HG03025 (cell line): ENCODE results near the gene SEMA7A.

Source experiments
- ATAC-seq: cut with Tn5 transposase; IDR thresholded peaks from one replicate; pipeline ENCODE4 v1.9.1; 2021; ENCODE audit warnings: mild to moderate bottlenecking, moderate library complexity; ENCODE audit not compliant: unreplicated experiment, low FRiP score

The SEMA7A gene

DNA sequence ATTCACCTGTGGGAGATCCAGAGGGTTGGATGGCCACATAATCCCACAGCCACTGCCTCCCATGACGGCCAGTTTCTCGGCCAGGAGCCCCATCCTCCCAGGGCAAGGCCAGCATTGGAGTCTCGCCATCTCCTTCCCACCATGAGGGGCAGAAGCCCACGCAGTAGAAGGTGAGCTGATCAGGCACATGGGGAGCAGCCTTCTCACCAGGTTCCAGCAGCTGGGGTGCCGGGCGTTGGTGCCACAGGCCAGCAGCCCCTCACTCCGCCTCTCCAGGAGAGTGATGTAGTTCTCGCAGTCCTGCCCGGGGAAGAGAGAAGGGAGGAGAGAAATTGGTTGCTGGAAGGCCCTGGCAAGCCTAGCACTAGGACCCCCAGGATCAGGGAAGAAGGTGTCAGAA lies 16.1 kb downstream of the SEMA7A start:
- ATAC-seq, result no peak

DNA sequence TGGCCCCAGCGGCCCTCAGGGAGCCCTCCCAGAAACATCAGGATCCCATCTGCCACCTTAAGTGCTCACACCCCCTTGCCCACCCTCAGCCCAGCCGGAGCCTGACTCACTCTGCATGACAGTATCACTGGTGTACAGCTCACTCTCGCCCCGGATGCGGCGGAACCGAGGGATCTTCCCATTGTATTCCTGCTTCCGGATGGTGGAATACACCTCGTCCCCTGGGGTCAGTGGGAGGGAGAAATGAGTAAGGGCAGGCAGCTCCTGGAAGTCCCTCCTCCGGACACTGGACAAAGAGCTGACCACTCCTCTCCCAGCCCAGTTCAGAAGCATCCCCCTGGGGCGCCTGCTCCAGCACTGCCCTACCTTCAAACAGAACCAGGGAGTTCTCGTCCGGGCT lies 16.5 kb downstream of the SEMA7A start:
- no peak for ATAC-seq

DNA sequence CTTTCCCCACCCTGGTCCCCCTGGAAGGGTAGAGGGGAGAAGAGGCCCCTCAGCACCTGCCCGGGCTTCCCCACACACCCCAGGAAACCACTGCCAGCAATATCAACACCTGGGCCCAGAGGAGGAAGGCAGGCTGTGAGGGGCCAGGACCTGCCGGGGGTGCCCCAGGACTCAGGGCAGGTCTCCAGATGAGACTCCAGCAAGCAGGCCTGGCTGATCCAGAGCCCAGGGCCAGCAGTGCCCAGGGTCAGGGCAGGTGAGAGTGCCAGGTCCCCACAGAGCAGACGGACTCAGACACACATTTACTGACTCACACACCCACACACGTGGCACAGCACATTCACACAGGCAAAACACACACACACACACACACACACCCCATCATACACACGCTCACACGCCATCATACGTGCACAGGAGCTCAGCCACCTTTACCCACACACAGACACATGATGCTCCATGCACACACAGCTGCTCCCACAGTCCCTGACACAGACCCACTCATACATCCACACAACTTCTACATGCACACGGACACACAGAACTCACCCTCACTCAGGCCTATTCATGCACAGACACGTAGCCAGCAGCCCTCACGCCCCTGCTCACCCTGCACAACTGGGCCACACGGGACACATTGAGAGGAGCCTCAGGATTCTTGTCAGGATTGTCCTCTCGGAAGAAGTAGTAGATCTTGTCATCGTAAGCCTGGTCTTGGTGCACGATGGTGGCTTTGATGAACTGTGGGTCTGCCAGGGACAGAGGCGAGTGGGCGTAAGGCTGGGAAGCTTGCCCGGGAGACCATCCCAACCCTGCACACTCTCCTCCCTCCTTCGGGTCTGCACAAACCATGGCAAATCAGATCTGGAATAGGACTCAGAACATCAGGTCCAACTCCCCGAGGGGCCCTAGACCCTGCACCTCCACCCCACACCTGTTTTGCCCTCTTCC lies 17.5 kb downstream of the SEMA7A start:
- no peak for ATAC-seq

DNA sequence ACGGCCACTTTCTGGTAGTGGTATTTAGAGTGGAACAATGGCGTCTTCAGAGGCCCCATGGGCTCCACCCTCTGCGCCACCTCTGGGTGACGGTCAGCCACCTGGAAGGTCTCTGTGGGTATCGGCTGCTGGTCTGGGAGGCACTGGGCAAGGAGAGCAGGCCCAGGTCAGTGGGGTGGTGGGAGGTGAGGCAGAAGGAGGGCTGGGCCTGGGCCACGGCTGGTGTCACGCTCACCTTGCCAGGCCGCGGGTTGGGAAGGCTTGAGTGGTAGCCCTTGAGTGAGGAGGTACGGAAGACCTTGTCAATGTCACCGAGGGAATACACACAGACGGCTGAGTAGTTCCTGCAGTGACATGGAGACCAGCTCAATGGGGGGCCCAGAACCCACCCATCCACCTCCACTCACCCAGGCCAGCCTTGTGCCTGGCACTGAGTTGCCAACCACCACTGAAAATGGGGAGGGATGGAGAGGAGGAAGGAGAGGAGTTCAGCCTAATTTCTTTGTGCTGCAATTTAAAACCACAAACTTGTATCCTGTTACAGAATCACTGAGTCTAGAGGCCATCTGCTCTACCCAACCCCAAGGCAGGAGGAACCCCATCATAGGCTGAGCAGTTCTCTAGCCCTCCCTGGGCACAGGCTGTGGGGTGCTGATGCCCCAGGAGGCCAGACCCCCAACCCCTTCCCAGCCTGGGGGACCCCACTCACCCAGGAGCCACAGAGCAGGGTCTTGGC lies 19.0 kb downstream of the SEMA7A start:
- no peak for ATAC-seq

DNA sequence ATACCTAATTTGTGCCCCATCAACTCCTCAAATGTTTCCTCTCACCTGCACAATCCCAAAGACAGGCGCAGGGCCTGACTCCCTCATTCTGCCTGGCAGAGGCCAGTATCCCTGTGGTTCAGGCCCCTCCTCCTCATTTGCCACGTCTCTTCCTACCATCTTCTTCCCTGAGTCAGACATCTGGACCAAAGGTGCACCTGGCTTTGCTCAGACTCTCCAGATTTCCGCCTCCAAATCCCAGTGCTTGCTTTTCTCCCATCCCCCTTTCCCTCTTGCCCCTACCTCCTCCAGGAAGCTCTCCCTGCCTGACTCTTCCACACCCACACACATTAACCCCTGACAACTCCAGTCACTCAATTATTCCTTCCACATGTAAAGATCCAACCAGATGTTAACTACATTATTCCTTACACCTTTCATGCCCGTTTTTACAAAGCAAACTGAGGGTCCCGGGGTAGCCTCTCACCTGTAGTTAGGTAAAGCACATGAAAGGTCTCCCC lies 19.6 kb downstream of the SEMA7A start:
- no peak for ATAC-seq

DNA sequence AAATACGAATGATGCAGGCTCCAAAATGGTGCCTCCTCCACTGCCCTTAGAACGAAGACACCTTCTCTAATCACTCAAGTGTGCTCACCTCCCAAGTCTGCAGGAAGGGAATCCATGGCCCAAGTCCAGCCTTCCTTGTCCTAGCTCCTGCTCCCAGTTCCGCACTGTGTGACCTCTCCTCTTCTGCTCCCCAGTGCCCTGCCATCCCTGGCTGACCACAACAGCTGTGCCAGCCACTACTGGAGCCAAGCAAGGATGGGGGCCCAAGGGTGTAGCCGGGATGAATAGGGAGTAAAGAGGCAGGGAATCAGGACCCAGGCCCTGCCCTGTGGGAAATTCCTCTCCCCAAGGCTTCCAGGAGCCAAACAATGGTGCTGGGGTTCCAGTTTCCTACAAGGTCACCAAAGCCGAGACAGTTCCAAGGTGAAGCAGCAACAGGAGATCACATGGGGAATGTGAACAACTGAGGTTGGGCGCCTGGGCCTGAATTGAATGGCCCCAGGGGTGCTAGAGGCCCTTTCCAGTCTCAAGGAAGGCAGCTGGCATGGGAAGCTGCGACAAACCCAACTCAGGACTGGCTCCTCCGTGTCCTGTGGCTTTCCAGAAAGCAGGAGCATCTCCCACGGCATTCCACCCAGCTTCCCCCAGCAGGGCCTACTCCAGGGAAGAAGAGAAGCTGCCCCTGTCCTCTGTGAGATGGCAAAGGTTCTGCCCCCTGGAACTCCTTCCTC lies 20.2 kb downstream of the SEMA7A start:
- ATAC-seq, result no peak

DNA sequence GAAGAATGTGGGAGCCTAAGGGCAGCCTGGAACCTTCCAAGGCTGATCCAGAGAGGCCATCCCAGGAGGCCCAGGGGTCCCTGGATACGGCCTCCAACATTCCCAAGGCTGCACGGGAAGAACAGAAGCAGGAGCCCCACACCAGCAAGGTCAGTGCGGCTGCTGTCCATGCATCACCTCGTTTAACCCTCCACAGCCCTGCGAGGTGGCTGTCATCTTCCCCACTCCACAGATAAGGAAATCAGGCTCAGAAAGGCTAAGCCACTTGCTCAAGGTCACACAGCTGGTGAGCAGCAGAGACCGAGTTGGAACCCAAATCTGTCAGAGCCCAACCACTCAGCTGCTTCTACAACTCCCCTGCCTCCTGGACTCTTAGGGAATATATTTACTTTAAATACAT lies 21.6 kb downstream of the SEMA7A start:
- no peak for ATAC-seq

DNA sequence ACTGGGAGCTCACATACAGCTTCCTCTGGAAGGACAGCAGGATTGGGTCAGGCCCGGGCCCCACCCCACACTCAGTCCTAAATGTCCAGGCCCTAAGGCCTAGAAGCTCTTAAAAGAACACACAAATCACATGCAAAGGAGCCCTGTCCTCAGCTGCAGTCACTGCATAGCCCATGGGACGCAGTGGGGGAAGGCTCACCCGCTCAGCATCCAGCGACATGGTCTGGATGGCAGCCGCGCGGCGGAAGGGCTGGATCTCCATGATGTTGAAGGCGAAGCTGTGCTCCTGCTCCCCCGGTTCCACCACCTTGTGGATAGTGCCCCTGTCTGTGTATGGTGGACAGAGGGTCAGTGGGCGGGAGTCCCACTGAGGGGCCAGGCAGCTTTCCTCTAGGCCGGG lies 22.1 kb downstream of the SEMA7A start:
- no peak for ATAC-seq

DNA sequence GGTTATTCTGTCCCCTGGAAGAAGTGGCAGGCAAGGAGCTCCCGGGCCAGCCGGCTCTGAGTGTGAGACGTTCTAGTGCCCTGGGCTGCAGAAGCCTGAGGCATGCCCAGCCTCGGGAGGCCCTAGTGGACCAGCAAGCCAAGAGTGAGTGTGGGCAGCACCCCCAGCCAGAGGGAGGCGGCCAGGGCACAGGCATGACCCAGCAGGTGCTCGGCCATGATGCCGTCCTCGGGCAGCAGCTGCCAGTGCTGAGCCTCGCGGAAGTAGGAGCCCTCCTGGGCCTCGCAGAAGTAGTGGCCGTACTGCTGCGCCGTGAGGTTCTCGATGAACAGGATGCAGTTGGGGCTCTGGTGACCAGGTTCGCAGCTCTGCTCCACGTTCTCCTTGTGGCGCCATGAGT lies 23.3 kb downstream of the SEMA7A start:
- no peak for ATAC-seq

DNA sequence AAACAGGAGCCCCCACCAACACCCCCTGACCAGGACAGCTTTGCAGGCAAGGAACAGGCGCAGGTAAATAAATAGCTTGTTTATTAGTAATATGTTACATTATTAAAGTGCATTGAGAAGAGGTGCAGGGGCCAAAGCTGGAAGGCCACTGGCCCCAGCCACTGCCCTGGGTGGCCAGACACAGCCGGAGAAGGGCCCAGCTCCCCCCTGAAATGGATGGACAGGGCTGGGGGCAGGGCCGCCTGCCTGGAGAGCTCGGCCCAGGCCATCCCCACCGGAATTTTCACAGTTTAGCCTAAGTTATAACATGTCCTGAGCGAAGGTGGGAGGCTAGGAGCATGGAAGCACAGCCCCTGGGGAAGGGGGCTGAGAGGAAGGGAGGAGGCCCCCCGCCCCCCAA lies 24.5 kb downstream of the SEMA7A start:
- ATAC-seq, result no peak

DNA sequence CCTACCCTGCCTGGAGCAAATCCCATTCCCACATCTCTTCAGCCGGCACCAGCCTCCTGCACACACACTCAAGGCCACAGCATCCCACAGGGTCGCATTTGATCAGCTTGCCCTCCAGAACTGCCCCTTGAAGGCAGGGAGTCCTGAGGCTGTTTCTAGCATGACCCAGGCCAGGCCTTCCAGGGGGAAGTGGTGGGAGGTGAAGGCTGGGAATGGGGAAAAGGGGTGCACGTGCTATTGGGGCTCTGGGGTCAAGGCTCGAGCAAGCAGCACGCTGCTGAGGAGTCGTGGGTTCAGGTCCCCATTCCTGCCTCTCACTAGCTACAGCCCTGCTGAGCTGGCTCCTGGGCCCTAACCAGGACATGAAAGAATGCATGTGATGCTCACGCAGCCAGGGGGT lies 24.9 kb downstream of the SEMA7A start:
- no peak for ATAC-seq

DNA sequence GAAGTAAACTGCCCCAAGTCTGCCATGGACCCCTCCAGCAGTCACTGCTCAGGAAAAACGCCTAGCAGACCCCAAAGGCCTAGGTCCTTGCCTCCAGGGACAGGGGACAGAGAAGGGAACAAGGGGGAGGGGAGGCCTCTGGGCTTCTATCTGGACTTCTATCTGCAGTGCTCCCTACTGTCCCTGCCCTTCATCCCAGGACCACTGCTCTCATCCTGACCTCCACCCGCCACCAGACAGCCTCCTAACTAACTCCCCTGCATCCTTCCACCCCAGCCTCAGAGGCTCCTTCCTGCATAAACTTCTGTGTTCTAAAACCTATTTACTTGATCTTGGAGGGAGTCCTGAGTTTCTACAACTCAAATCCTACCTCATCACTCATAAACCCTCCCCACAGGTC lies 25.4 kb downstream of the SEMA7A start:
- ATAC-seq, result no peak

DNA sequence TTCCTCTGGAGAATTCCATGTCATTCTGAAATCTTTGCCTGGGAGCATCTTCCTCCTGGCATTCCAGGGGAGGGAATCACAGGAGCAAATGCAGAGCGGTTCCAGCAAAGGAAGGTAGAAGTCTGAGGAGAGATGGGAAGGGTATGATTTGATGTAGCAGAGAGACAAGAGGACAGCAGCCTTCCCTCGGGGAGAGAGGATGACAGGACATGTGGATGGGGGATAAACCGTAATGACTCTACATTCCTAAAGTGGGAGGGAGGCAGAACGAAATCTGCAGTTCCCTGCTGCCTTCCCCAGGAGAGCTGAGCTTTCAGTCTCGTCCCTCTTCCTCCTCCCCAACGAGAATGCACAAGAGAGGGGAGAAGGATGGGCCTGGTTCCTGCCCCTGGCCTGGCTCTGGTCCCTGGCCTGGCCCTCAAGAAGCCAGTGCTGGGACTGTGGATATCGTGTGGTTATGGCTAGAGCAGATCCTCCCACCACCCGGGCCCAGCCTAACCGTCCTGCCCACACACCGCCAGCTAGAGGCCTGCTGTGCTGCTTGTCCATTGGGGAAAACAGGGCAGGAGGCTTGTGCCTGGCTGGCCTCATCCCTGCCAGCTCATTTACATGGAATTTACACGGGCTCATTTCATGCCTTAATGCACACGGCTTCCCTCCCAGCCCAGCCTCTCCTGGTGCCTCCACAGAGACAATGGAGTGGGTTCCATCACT lies 26.6 kb downstream of the SEMA7A start:
- no peak for ATAC-seq

DNA sequence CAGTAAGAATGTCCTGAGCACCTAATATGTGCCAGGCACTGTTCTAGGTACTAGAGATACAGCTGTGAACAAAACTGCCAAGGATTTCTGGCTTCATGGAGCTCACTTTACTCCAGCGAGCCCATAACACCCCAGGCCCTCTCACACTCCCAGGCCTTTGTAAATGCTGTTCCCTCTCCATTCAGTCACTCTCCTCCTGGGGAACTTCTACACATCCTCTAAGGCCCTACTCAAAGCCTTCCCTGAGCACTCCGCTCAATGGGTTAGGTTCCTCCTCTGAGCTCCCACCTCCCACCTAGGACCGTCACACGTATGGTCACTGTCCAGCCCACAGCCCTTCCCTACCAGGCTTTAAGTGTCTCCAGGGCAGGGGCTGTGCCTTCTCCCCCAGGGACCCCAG lies 27.2 kb downstream of the SEMA7A start:
- no peak for ATAC-seq

DNA sequence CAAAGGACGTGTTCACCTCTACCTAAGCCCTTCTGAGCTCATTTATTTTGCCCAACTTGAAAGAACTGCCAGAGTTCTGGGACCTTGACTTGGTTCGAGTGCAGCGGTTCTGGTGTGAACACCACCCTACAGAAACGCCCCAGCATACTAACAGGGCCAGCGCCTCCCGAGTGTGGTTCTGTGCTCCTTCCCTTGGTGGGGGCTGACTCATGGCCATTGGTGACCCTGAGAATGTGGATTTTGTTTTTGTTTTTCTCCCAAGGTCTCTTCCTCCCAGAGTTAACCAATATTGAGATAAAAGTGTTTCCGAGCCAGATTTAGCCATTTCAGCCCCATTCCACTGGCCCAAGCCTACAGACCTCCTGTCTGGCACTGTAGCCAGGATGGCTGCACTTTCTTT lies 27.9 kb downstream of the SEMA7A start:
- ATAC-seq, result no peak

DNA sequence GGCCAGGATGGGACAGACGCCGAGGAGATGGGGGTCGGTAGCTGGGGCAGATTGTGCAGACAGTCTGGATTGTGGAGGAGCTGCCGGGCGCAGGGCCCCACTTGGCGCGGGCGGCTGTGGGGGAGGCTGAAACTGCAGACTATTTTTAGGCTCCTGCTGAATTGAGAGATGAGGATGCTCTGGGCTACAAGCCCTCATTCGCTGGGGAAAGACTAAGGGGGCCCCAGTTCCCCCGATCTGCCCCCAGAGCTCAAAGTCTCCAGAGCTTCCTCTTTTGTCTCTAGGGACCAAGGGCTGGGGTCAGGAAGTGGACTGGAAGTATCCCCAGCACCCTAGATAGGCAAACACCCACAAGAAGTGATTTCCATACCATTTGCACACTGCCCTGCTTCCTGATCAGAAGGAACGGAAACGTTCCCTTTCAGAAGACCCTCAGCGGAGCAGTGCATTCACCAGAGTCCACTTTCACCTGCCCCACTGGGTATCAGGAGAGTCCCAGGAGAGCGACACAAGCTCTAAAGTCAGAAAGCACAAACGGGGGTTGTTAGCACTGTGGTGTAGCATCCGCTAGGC lies 29.7 kb downstream of the SEMA7A start:
- no peak for ATAC-seq

DNA sequence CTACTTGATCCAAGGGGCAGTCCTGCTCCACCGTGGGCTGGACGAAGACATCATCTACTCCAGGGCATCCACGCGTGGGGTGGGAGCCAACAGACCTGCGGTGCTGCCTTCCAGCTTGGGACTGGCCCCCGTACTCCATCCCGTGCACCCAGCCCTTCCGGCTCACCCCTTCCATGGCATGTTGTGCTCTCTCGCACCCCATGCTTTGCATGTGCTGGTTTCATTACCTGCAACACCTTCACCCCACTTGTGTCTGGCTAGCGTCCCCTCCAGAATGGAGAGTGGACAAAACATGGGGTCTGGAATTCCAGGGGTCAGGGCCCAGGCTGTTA lies 30.2 kb downstream of the SEMA7A start:
- no peak for ATAC-seq

DNA sequence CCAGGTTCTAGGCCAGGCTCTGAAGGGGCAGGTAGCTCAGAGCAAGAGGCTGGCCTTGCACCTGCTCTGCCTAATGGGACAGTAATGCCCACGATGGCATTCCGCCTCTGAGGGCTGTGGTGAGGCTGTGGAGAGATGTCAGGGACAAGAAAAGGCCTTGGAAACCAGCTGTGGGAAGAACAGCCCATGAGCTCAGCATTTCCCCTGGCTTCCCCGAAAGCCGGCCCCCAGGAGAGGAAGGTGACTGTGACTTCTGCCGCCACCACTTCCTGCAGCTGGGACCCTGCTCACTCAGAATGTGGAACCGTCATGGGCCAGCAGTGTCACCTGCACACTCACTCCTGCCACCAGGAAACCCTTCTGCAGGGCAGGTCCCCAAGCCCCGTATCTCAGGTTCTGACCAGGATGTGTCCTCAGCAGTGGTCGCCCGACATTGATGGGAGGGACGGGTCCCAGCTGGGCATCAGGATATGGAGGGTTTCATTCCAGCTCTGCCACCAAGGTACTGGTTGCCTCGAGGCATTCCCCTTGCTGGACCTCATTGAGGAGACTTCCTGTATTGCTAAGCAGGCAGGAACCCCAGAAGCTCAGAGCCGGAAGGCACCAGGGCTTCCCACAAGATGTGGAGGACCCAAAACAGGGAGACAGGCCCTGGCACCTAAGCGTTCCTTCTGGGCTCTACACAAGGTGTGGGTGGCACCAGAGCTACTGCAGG lies 30.7 kb downstream of the SEMA7A start:
- no peak for ATAC-seq

DNA sequence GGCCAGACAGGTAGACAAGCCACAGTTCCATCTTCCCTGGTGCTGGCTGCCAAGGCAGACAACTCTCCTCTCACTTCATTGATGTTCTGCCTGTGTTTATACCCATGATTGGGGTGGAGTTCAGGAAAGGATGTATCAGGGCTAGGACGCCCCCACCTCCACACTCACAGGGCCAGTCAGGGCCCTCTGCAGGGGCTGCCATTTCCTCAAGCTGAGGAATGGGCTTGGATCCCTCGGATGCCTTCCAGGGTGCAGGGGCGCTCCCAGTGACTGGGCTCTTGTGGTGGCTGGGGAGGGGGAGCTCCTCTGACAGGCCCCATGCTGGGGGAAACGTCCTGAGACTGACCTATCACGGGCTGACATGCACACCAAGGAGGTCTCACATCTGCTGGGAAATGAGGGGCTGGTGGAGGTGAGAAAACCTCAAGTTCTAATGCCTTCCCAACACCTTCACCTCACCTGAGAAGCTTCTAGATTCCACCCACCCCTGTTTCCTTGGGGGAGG lies 31.4 kb downstream of the SEMA7A start:
- no peak for ATAC-seq
